ENCODE measurements around the gene IFIH1. TPM values are rescaled to one million over a fixed set of nuclear protein-coding genes. Genes with fewer than 3 reads are reported as not detected.

Gene IFIH1
- total RNA-seq, 1 donor, result 7.2 TPM

- H3K4me2 ChIP-seq (ENCODE audit: insufficient read depth, low read length), result peak overlapping the region; percentile 48
- H3K27me3 ChIP-seq (ENCODE audit: insufficient read depth, low read length), result no peaks in the 10 kb centered on the region
- H3K4me1 ChIP-seq (ENCODE audit: insufficient read depth, low read length), result peaks cover 56% of the 10 kb centered on the region
- peak overlapping the region; percentile 93 for H3K27ac ChIP-seq (ENCODE audit: low read depth, low read length)
- no peak overlapping the region for H3K4me3 ChIP-seq (ENCODE audit: insufficient read depth, low read length)
- TF ChIP-seq CTCF (IDR thresholded peaks at IDR 0.05; ENCODE audit: extremely low read depth, low read depth, low read length), result no peak
- no peaks in the 10 kb centered on the region for H3K9me3 ChIP-seq (ENCODE audit: low read depth, low read length)
- H2AFZ ChIP-seq (ENCODE audit: low read length), result peak overlapping the region; percentile 28
- DNase-seq (ENCODE audit: insufficient read length, low spot score, missing footprints), result no peak
- H4K20me1 ChIP-seq (ENCODE audit: insufficient read depth, low read length), result no peaks in the 10 kb centered on the region
- H3K79me2 ChIP-seq (ENCODE audit: insufficient read depth, low read length), result no peaks in the 10 kb centered on the region
- no peaks in the 10 kb centered on the region for H3K36me3 ChIP-seq (ENCODE audit: insufficient read depth, low read length)
Measured at GRCh38 chr2:162258169-162258568, 60.3 kb downstream of the IFIH1 start.

GRCh38 chr2:162257425-162257824 lies 61.1 kb downstream of the IFIH1 start:
- H3K79me2 ChIP-seq (ENCODE audit: insufficient read depth, low read length), result no peaks in the 10 kb centered on the region
- no peak overlapping the region for H3K4me3 ChIP-seq (ENCODE audit: insufficient read depth, low read length)
- H3K4me1 ChIP-seq (ENCODE audit: insufficient read depth, low read length), result peaks cover 56% of the 10 kb centered on the region
- H2AFZ ChIP-seq (ENCODE audit: low read length), result no peak overlapping the region
- H3K36me3 ChIP-seq (ENCODE audit: insufficient read depth, low read length), result no peaks in the 10 kb centered on the region
- no peak overlapping the region for H3K4me2 ChIP-seq (ENCODE audit: insufficient read depth, low read length)
- no peaks in the 10 kb centered on the region for H3K27me3 ChIP-seq (ENCODE audit: insufficient read depth, low read length)
- H4K20me1 ChIP-seq (ENCODE audit: insufficient read depth, low read length), result no peaks in the 10 kb centered on the region
- H3K9me3 ChIP-seq (ENCODE audit: low read depth, low read length), result no peaks in the 10 kb centered on the region
- no peak for TF ChIP-seq CTCF (IDR thresholded peaks at IDR 0.05; ENCODE audit: extremely low read depth, low read depth, low read length)
- no peak for DNase-seq (ENCODE audit: insufficient read length, low spot score, missing footprints)
- H3K27ac ChIP-seq (ENCODE audit: low read depth, low read length), result peak overlapping the region; percentile 93

- peak; percentile 47 for DNase-seq (ENCODE audit: insufficient read length, low spot score, missing footprints)
- Histone ChIP-seq H3K4me2 (ENCODE audit: insufficient read depth, low read length) (peak overlapping the region; percentile 22), H3K27me3 (ENCODE audit: insufficient read depth, low read length) (no peaks in the 10 kb centered on the region), H3K36me3 (ENCODE audit: insufficient read depth, low read length) (no peaks in the 10 kb centered on the region), H3K27ac (ENCODE audit: low read depth, low read length) (peak overlapping the region; percentile 93), H3K4me1 (ENCODE audit: insufficient read depth, low read length) (peaks cover 51% of the 10 kb centered on the region), H3K79me2 (ENCODE audit: insufficient read depth, low read length) (no peaks in the 10 kb centered on the region), H3K9me3 (ENCODE audit: low read depth, low read length) (no peaks in the 10 kb centered on the region), H4K20me1 (ENCODE audit: insufficient read depth, low read length) (no peaks in the 10 kb centered on the region), H3K4me3 (ENCODE audit: insufficient read depth, low read length) (no peak overlapping the region), H2AFZ (ENCODE audit: low read length) (no peak overlapping the region)
- TF ChIP-seq CTCF (IDR thresholded peaks at IDR 0.05; ENCODE audit: extremely low read depth, low read depth, low read length), result no peak
Measured at GRCh38 chr2:162256591-162256991, 61.9 kb downstream of the IFIH1 start.

GRCh38 chr2:162254236-162254871 lies 64.1 kb downstream of the IFIH1 start:
- peaks cover 33% of the 10 kb centered on the region for H3K4me1 ChIP-seq (ENCODE audit: insufficient read depth, low read length)
- no peak overlapping the region for H3K27ac ChIP-seq (ENCODE audit: low read depth, low read length)
- H2AFZ ChIP-seq (ENCODE audit: low read length), result no peak overlapping the region
- H3K9me3 ChIP-seq (ENCODE audit: low read depth, low read length), result no peaks in the 10 kb centered on the region
- H3K4me3 ChIP-seq (ENCODE audit: insufficient read depth, low read length), result no peak overlapping the region
- H4K20me1 ChIP-seq (ENCODE audit: insufficient read depth, low read length), result no peaks in the 10 kb centered on the region
- no peak overlapping the region for H3K4me2 ChIP-seq (ENCODE audit: insufficient read depth, low read length)
- TF ChIP-seq CTCF (IDR thresholded peaks at IDR 0.05; ENCODE audit: extremely low read depth, low read depth, low read length), result no peak
- no peaks in the 10 kb centered on the region for H3K79me2 ChIP-seq (ENCODE audit: insufficient read depth, low read length)
- no peak for DNase-seq (ENCODE audit: insufficient read length, low spot score, missing footprints)
- no peaks in the 10 kb centered on the region for H3K36me3 ChIP-seq (ENCODE audit: insufficient read depth, low read length)
- no peaks in the 10 kb centered on the region for H3K27me3 ChIP-seq (ENCODE audit: insufficient read depth, low read length)
